Gastrocnemius medialis (tissue), 4 donors: ENCODE measurements around the gene ZC3H7B.

Source experiments
- POLR2A ChIP-seq, 2 donors: fragments of 450-650 bp; IDR thresholded peaks; one replicate each; pipeline ENCODE4 v1.6.1; 2017; ENCODE audit warnings: antibody characterized with exemption in 2 of 2, mild to moderate bottlenecking in 2 of 2, moderate library complexity in 2 of 2
- TF ChIP-seq, protein P1 (sequence below), 5 experiments: fragments of 450-650 bp in 3 of 5; fragments of 200-600 bp in 2 of 5; sonication (generic) in 2 of 5; IDR thresholded peaks in 4 of 5; conservative IDR thresholded peaks in 1 of 5; 1 replicate in 4 of 5; 2 replicates in 1 of 5; pipeline ENCODE4 v1.5.1; 2016 to 2019; ENCODE audit warnings: antibody characterized with exemption in 5 of 5, mild to moderate bottlenecking in 3 of 5, moderate library complexity in 3 of 5

DNA sequence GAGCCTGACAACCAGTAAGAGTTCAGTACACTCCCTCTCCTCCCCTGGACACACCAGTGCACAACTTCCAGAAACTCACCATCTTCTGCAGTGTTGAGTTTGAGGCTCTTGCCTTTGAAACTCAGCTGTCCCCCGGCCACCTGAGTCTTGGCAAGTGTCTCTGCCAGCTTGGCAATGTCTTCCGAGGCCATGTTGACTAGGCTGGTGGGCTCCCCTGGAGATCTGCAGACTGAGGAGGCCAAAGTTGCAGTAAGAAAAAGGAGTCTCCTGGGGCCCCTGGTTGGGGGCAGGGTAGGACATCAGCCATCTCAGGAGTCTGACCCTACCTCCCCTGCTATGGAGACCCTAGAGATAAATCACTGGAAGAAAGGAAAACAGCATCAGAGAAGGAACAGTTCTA lies 20.5 kb upstream of the ZC3H7B start:
- TF ChIP-seq, protein P1, sequence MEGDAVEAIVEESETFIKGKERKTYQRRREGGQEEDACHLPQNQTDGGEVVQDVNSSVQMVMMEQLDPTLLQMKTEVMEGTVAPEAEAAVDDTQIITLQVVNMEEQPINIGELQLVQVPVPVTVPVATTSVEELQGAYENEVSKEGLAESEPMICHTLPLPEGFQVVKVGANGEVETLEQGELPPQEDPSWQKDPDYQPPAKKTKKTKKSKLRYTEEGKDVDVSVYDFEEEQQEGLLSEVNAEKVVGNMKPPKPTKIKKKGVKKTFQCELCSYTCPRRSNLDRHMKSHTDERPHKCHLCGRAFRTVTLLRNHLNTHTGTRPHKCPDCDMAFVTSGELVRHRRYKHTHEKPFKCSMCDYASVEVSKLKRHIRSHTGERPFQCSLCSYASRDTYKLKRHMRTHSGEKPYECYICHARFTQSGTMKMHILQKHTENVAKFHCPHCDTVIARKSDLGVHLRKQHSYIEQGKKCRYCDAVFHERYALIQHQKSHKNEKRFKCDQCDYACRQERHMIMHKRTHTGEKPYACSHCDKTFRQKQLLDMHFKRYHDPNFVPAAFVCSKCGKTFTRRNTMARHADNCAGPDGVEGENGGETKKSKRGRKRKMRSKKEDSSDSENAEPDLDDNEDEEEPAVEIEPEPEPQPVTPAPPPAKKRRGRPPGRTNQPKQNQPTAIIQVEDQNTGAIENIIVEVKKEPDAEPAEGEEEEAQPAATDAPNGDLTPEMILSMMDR (IDR thresholded peaks at IDR 0.05 in 4 of 5, conservative IDR thresholded peaks at IDR 0.05 in 1 of 5): no peak
- TF ChIP-seq POLR2A (IDR thresholded peaks at IDR 0.05): no peak
